ENCODE measurements around the gene MYT1.
"Not testable (repeated sequence)": the region's sequence is repeated elsewhere in the genome, so short reads cannot be mapped to it uniquely, and the experiment has no call there.

The MYT1 gene

GRCh38 chr20:64183313-64183712 lies 19.1 kb downstream of the MYT1 start:
- TF ChIP-seq CTCF (IDR thresholded peaks at IDR 0.05): no peak
- H3K27ac ChIP-seq: no peak overlapping the region
- DNase-seq (ENCODE audit: low spot score): no peak
- H3K4me3 ChIP-seq: no peak overlapping the region

GRCh38 chr20:64184795-64185194 lies 20.5 kb downstream of the MYT1 start:
- Histone ChIP-seq H3K27ac (no peak overlapping the region), H3K4me3 (no peak overlapping the region)
- DNase-seq (ENCODE audit: low spot score): no peak
- TF ChIP-seq CTCF (IDR thresholded peaks at IDR 0.05): no peak

GRCh38 chr20:64185276-64185900 lies 21.1 kb downstream of the MYT1 start:
- no peak overlapping the region for H3K4me3 ChIP-seq
- TF ChIP-seq CTCF (IDR thresholded peaks at IDR 0.05): no peak
- H3K27ac ChIP-seq: no peak overlapping the region
- no peak for DNase-seq (ENCODE audit: low spot score)

GRCh38 chr20:64186071-64186598 lies 21.9 kb downstream of the MYT1 start:
- TF ChIP-seq CTCF (IDR thresholded peaks at IDR 0.05): no peak
- DNase-seq (ENCODE audit: low spot score): no peak
- Histone ChIP-seq H3K27ac (no peak overlapping the region), H3K4me3 (no peak overlapping the region)

GRCh38 chr20:64187213-64187612 lies 23.0 kb downstream of the MYT1 start:
- not testable (repeated sequence) for H3K4me3 ChIP-seq; H3K27ac ChIP-seq; DNase-seq (ENCODE audit: low spot score)

GRCh38 chr20:64188091-64188490 lies 23.8 kb downstream of the MYT1 start:
- no peak overlapping the region for H3K4me3 ChIP-seq
- no peak for TF ChIP-seq CTCF (IDR thresholded peaks at IDR 0.05)
- H3K27ac ChIP-seq: no peak overlapping the region
- DNase-seq (ENCODE audit: low spot score): no peak

- TF ChIP-seq CTCF (IDR thresholded peaks at IDR 0.05): no peak
- Histone ChIP-seq H3K27ac (no peak overlapping the region), H3K4me3 (no peak overlapping the region)
- DNase-seq (ENCODE audit: low spot score): no peak
Observed at GRCh38 chr20:64188682-64189529, 24.7 kb downstream of the MYT1 start.
